Lower leg skin (tissue), 3 donors: ENCODE results near the gene COPB1.

Source experiments
- CTCF ChIP-seq, 3 donors: fragments of 450-650 bp; IDR thresholded peaks; one replicate each; pipeline ENCODE4 v1.5.1; 2016; ENCODE audit warnings: antibody characterized with exemption in 3 of 3, mild to moderate bottlenecking in 3 of 3, moderate library complexity in 2 of 3
- POLR2A ChIP-seq, 2 donors: fragments of 450-650 bp; IDR thresholded peaks; one replicate each; pipeline ENCODE4 v1.6.1; 2016 to 2017; ENCODE audit warnings: antibody characterized with exemption in 2 of 2, mild to moderate bottlenecking in 1 of 2, moderate library complexity in 1 of 2

- TF ChIP-seq POLR2A (IDR thresholded peaks at IDR 0.05) (no peak), CTCF (IDR thresholded peaks at IDR 0.05) (no peak)
These were observed 91.0 kb downstream of the COPB1 start for GRCh38 chr11:14408612-14409011.
